IPS-18c (cell line): Measurements from ENCODE around the gene RNF168.
"Not testable (repeated sequence)": the region's sequence is repeated elsewhere in the genome, so short reads cannot be mapped to it uniquely, and the experiment has no call there.

Source experiments
- H3K4me3 ChIP-seq: 2 replicates; pipeline ENCODE4 v1.7.0; 2013; ENCODE audit warnings: low read depth, mild to moderate bottlenecking, low read length, moderate library complexity; ENCODE audit not compliant: insufficient read depth
- H3K9me3 ChIP-seq: one replicate; pipeline ENCODE4 v1.6.1; 2013; ENCODE audit warnings: mild to moderate bottlenecking, low read length, moderate library complexity; ENCODE audit not compliant: control insufficient read depth, insufficient read depth

Gene RNF168, protein sequence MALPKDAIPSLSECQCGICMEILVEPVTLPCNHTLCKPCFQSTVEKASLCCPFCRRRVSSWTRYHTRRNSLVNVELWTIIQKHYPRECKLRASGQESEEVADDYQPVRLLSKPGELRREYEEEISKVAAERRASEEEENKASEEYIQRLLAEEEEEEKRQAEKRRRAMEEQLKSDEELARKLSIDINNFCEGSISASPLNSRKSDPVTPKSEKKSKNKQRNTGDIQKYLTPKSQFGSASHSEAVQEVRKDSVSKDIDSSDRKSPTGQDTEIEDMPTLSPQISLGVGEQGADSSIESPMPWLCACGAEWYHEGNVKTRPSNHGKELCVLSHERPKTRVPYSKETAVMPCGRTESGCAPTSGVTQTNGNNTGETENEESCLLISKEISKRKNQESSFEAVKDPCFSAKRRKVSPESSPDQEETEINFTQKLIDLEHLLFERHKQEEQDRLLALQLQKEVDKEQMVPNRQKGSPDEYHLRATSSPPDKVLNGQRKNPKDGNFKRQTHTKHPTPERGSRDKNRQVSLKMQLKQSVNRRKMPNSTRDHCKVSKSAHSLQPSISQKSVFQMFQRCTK

DNA sequence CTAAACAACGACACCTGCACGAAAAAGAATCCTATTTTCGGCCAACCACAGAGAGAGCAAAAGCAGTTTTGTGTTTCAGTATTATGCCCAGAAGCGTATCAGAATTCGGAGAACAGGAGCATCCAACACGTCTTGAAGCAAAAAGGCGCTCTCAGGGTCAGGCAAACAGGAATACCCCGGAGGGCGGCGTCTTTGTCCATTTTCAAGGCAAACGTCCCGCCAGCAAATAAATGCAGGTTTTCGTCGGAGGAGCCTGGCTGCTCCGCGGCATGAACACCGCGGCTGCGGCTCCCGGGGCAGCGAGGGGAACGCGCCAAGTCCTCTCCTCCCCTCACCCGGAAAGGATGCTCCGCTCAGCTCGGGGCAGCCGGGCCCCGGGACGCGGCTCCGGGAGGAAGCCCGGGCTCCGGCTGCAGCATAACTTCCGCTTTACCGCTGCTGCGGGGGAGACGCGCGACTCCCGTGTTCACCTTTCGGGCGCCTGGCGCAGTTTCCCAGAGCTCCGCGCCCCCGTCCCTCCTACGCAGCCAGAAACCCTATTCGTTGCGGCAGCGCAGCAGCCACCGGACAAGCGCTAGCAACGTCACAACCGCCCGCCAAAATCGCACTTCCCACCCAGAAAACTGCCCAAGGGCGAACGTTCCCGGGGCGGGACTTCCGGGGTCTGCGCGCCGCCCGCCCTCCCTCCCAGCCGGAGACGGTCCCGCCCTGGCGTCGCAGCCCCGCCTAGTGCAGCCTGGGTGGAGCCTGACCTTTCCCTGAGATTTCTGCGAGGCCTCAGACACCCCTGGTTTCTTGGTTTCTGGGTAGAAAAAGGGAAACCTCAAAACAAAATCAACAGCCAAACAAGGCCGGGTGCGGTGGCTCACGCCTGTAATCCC lies at the start of gene RNF168:
Gene RNF168 (minus strand): TSS at position 573 of the 881 bp plus-strand sequence. CDS start 595 bp downstream, outside the sequence.
- Histone ChIP-seq H3K9me3 (peaks cover 2% of the 10 kb centered on the region), H3K4me3 (peak within 1 kb of the TSS; percentile 91)

DNA sequence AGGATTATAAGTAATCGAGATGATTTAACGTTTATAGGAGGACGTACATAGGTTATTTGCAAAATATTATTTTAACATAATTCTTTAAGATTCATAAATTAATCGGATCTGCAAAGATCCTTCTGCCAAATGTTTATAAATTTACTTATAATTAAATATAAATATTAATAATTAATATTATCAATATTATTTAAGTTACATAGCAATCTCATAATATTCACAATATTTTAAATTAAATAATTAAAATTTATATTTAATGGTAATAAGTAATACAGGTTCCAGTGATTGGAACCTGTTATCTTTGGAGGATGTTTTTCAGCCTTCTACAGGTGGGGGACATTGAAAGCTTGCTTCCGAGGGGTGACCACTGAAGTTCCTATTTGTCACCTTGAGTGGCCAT lies 48.7 kb upstream of the RNF168 start:
- Histone ChIP-seq H3K4me3 (no peak overlapping the region), H3K9me3 (peaks cover 15% of the 10 kb centered on the region)

DNA sequence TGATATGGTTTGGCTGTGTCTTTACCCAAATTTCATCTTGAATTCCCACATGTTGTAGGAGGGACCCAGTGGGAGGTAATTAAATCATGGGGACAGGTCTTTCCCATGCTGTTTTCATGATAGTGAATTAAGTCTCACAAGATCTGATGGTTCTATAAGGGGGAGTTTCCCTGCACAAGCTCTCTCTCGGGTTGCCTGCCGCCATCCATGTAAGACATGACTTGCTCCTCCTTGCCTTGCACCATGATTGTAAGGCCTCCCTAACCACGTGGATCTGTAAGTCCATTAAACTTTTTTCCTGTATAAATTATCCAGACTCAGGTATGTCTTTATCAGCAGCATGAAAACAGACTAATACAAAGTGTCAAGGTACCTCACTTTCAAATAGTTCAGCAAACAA lies 46.6 kb upstream of the RNF168 start:
- peaks cover 15% of the 10 kb centered on the region for H3K9me3 ChIP-seq
- H3K4me3 ChIP-seq = not testable (repeated sequence)

DNA sequence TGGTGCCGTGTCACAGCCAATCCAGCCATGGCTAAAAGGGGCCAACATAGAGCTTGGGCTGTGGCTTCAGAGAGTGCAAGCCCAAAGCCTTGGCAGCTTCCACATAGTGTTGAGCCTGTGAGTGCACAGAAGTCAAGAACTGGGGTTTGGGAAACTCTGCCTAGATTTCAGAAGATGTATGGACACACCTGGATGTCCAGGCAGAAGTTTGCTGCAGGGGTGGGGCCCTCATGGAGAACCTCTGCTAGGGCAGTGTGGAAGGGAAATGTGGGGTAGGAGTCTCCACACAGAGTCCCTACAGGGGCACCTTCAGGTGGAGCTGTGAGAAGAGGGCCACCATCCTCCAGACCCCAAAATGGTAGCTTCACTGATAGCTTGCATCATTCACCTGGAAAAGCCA lies 45.7 kb upstream of the RNF168 start:
- H3K9me3 ChIP-seq = peaks cover 15% of the 10 kb centered on the region
- not testable (repeated sequence) for H3K4me3 ChIP-seq

DNA sequence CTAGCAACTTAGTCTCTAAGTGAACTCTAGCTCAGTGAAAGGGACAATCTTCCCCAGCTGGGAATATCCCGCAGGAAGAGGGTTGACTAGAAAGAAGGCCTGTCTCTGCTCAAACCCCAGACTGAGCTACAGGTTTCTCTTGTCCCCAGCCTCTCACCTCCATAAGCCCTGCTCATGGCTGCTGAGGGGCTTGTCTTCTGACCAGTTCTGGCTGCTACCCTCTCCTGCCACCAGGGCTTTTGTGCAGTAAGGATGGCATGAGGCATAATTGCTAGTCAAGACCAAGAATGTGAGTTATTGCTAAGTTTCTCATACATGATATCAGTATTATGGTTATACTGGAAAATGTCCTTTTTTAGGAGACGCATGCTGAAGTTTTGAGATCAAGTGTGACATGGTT lies 43.5 kb upstream of the RNF168 start:
- peaks cover 15% of the 10 kb centered on the region for H3K9me3 ChIP-seq
- no peak overlapping the region for H3K4me3 ChIP-seq

DNA sequence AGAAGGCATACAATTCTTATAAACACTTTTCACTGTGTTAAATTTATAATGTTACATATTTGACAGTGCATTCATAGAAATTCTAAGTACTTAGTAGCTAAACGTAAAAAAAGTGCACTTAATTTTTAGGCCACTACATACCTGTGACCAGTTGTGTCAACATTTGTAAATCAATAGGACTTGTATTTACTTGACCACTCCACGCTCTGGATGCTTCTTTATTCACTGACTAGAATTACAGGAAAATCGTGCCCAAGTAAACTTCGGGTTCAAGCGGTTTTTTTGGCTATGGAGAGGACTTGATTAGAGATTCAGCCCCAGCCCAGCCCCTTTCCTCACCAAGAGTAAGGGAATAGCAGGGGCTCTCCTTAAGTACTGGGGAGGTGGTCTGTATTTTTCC lies 43.0 kb upstream of the RNF168 start:
- peaks cover 13% of the 10 kb centered on the region for H3K9me3 ChIP-seq
- H3K4me3 ChIP-seq = no peak overlapping the region

DNA sequence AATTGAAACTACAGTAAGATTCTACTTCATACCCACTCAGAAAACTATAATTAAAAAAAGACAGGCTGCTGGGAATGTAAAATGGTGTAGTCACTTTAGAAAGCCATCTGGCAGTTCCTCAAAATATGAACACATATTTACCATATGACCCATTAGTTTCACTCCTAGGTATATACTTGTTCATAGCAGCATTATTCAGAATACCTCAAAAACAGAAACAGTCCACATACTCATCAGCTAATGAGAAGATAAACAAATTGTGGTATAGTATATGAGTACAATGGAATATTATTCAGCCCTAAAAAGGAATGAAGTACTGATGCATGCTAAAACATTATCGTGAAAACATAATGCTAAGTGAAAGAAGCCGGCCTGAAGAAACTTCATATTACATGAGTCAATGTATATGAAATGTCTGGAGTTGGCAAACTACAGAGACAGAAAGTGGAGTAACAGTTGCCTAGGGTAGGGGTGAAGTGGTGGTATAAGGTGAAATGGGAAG lies 41.0 kb upstream of the RNF168 start:
- Histone ChIP-seq H3K9me3 (peaks cover 4% of the 10 kb centered on the region), H3K4me3 (no peak overlapping the region)

DNA sequence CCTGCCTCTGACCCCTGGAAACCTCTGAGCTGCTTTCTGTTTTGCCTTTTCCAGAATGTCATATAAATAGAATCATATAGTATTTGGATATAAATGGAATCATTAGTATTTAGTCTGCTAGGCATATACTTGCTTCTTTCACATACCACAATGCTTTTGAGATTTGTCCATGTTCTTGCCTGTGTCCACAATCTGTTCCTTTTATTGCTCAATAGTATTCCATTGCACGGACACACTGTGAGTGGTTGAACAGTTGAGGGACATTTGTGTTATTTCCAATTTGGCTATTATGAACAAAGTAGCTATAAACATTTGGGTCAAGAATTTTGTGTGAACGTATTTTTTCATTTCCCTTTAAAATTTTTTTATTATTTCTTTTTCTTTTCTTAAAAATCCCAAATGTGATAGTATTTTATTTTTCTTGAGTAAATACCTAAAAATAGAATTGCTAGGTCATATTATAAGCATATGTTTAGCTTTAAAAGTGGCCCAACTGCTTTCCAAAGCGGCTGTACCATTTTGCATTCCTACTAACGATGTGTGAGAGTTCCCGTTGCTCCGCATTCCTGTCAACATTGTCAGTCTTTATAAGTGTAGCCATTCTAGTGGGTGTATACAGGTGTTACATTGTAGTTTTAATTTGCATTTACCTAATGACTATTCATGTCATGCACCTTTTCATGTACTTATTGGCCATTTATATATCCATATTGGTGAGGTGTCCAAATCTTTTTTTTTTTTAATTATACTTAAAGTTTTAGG lies 38.3 kb upstream of the RNF168 start:
- Histone ChIP-seq H3K9me3 (no peaks in the 10 kb centered on the region), H3K4me3 (no peak overlapping the region)

DNA sequence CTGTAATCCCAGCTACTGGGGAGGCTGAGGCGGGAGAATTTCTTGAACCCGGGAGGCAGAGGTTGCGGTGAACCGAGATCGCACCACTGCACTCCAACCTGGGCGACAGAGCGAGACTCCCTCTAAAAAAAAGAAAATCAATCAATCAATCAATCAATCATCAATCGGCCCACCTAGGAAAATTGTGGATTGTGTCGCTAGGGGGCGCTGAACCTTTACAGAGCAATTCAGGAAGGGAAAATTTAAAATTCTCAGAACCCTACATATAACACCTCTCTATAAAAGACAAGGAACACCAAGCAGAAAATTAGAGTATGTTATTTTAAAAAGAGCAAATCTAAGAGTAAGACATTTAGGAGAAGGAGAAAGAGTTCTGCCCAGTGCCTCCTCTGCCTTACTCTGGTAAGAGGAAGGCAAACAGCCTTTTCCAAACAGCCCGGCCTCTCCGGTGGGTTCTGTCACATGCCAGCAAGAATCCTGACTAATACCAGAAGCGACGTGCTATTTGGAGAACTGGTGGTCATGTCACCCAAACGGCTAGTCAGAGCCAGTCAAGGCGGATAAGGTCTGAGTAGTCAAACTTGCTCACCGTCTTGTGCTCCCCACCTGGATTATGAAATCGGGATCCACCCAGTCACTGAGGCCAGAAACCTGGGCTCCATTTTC lies 33.9 kb upstream of the RNF168 start:
- Histone ChIP-seq H3K4me3 (no peak overlapping the region), H3K9me3 (no peaks in the 10 kb centered on the region)

DNA sequence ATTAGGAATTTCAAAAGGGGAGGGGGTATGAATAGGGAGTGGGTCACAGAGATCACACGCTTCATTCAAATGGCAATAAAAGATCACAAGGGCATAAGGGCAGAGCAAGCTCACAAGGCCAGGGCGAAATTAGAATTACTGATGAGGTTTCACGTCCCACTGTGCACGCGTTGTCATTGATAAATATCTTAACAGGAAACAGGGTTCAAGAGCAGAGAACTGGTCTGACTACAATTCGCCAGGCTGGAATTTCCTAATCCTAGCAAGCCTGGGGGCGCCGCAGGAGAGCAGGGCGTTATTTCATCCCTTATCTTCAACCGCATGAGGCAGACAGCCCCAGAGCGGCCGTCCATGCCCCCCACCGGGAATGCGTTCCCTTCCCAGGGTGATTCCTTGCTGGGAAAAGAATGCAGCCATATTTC lies 29.7 kb upstream of the RNF168 start:
- Histone ChIP-seq H3K4me3 (no peak overlapping the region), H3K9me3 (no peaks in the 10 kb centered on the region)

DNA sequence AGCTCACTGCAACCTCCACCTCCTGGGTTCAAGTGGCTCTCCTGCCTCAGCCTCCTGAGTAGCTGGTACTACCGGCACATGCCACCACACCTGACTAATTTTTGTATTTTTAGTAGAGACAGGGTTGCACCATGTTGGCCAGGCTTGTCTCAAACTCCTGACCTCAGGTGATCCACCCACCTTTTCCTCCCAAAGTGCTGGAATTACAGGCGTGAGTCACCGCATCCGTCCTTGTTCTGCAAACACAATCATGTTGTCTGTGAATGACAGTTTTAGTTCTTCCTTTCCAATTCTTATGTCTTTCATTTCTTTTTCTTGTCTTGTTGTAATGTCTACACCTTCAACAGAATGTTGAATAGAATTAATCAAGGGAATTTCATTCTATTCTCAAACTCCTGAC lies 27.9 kb upstream of the RNF168 start:
- Histone ChIP-seq H3K9me3 (no peaks in the 10 kb centered on the region), H3K4me3 (no peak overlapping the region)

DNA sequence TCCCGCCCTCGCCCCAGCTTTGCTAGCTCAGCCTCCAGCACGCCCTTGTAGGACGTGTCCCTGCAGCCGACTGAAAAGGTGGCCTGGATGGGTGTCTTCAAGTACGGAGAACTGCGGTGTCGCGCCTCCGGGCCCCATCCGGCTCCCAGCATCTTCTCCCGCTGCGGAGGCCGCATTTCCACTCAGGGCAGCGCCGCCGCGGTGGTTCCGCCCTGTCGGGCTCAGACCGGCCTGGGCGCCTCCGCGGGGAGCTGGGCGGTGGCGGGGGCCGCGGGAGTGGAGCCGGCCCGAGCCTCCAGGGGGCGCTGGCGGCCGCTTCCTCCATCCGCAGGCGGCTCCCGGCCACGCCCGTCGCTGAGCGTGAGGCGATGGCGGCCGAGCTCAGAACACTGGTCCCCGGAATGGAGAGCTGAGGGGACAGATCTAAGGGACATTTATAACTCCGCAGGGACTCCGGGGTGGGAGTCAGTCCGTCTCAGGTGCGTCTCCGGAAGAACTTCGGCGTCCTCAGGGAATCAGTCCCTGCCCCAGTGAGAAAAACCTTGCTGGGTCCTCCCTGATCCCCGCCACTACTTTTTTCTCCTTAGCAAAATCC lies 25.2 kb upstream of the RNF168 start:
- Histone ChIP-seq H3K4me3 (peak overlapping the region; percentile 52), H3K9me3 (no peaks in the 10 kb centered on the region)

DNA sequence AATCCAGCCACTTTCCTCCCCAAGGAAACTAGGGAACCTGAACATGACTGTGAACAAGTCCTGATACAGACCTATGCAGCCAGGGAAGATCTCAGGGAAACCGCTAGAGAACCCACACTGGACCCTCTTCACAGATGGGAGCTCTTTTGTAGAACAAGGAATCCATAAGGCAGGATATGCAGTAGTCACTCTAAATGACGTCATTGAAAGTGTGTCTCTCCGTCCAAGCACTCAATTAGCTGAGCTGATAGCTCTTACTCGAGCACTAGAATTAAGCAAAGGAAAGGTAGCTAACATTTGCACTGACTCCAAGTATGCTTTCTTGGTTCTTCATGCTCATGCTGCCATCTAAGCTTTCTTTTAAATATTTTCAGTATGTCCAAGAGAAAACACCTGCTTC lies 21.6 kb upstream of the RNF168 start:
- Histone ChIP-seq H3K4me3 (no peak overlapping the region), H3K9me3 (peaks cover 3% of the 10 kb centered on the region)

DNA sequence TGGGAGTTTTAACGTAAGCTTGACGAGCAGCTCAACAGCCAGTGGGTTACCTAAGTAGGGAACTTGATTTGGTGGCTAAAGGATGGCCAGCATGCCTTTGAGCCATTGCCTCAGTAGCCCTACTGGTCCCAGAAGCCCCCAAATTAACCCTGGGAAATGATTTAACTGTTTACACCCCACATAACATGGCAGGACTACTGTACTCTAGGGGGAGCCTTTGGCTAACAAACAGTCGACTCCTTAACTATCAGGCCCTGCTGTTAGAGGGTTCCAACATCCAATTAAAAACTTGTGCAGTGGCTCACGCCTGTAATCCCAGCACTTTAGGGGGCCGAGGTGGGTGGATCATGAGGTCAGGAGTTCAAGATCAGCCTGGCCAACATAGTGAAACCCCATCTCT lies 21.0 kb upstream of the RNF168 start:
- Histone ChIP-seq H3K4me3 (no peak overlapping the region), H3K9me3 (peaks cover 6% of the 10 kb centered on the region)

DNA sequence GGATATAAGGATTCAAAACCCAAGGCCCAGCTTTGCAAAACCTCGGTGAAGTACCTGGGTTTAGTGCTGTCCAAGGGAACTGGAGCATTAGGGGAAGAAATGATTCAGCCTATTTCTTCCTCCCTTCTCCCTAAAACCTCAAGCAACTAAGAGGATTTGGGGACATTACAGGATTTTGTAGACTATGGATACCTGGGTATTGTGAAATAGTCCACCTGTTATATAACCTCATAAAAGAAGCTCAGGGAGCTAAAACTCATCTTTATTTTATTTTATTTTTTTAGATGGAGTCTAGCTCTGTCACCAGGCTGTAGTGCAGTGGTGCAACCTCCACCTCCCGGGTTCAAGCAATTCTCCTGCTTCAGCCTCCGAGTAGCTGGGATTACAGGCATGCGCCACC lies 20.3 kb upstream of the RNF168 start:
- Histone ChIP-seq H3K9me3 (peaks cover 11% of the 10 kb centered on the region), H3K4me3 (no peak overlapping the region)

DNA sequence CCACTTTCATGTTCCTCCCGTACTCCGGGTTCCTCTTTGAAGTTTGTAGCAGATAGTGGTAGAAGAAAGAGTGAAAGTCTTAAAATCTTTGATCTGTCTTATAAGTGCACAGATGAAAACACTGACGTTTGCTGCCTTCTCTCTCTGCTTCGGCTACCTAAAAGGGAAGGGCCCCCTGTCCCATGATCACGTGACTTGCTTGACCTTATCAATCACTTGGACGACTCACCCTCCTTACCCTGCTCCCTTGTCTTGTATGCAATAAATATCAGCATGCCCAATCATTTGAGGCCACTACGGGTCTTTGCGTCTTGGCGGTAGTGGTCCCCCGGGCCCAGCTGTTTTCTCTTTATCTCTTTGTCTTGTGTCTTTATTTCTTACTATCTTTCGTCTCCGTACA lies 17.7 kb upstream of the RNF168 start:
- not testable (repeated sequence) for H3K4me3 ChIP-seq
- H3K9me3 ChIP-seq = peaks cover 16% of the 10 kb centered on the region
